WTC11 (cell line): ENCODE measurements around the gene BTBD19. TPM values are rescaled to one million over a fixed set of nuclear protein-coding genes. Genes with fewer than 3 reads are reported as not detected.
A peak's percentile ranks its signal among the peaks of the same experiment; 100 is the strongest.

Experiments used
- ATF1 ChIP-seq: sonication (generic); formaldehyde crosslinking; IDR thresholded peaks from 2 replicates; pipeline ENCODE4 v1.8.1; 2023; ENCODE audit warnings: mild to moderate bottlenecking, moderate library complexity, missing genetic modification reagents
- ATF6 ChIP-seq: sonication (generic); formaldehyde crosslinking; IDR thresholded peaks from 2 replicates; pipeline ENCODE4 v1.8.1; 2023; ENCODE audit warnings: mild to moderate bottlenecking, missing genetic modification reagents
- CBFB ChIP-seq: sonication (generic); formaldehyde crosslinking; IDR thresholded peaks from 2 replicates; pipeline ENCODE4 v1.8.1; 2022; ENCODE audit warnings: mild to moderate bottlenecking, low read depth, missing genetic modification reagents
- E2F1 ChIP-seq: sonication (generic); formaldehyde crosslinking; IDR thresholded peaks from 2 replicates; pipeline ENCODE4 v1.8.0; 2022; ENCODE audit warnings: mild to moderate bottlenecking, missing genetic modification reagents
- ETV6 ChIP-seq: sonication (generic); formaldehyde crosslinking; IDR thresholded peaks from 2 replicates; pipeline ENCODE4 v1.8.1; 2022; ENCODE audit warnings: mild to moderate bottlenecking, missing genetic modification reagents
- FOXP1 ChIP-seq: sonication (generic); formaldehyde crosslinking; IDR thresholded peaks from 2 replicates; pipeline ENCODE4 v1.8.0; 2022; ENCODE audit warnings: missing genetic modification reagents, mild to moderate bottlenecking, moderate library complexity, borderline replicate concordance
- GABPB1 ChIP-seq: sonication (generic); formaldehyde crosslinking; IDR thresholded peaks from 2 replicates; pipeline ENCODE4 v1.8.1; 2023; ENCODE audit warnings: mild to moderate bottlenecking, missing genetic modification reagents
- HMGA2 ChIP-seq: fragments of 250-450 bp; sonication (Bioruptor Pico); IDR thresholded peaks from 2 replicates; pipeline ENCODE4 v1.4.0; 2021; ENCODE audit warnings: mild to moderate bottlenecking, moderate library complexity
- IRF2 ChIP-seq: sonication (generic); formaldehyde crosslinking; IDR thresholded peaks from 2 replicates; pipeline ENCODE4 v1.8.0; 2022; ENCODE audit warnings: low read depth, missing genetic modification reagents, borderline replicate concordance
- JAZF1 ChIP-seq: fragments of 250-450 bp; sonication (Bioruptor Pico); IDR thresholded peaks from 2 replicates; pipeline ENCODE4 v1.9.0; 2021; ENCODE audit warnings: moderate library complexity, mild to moderate bottlenecking, inconsistent platforms
- MLX ChIP-seq: sonication (generic); formaldehyde crosslinking; IDR thresholded peaks from 2 replicates; pipeline ENCODE4 v1.8.1; 2023; ENCODE audit warnings: mild to moderate bottlenecking, missing genetic modification reagents, moderate library complexity
- MXD4 ChIP-seq: fragments of 250-450 bp; sonication (Bioruptor Pico); IDR thresholded peaks from 2 replicates; pipeline ENCODE4 v1.8.0; 2021; ENCODE audit warnings: mild to moderate bottlenecking, moderate library complexity, borderline replicate concordance
- NFE2L1 ChIP-seq: sonication (generic); formaldehyde crosslinking; IDR thresholded peaks from 2 replicates; pipeline ENCODE4 v1.8.1; 2023; ENCODE audit warnings: missing genetic modification reagents
- NFYB ChIP-seq: sonication (generic); formaldehyde crosslinking; conservative IDR thresholded peaks from 2 replicates; pipeline ENCODE4 v1.8.0; 2022; ENCODE audit warnings: low read depth, missing genetic modification reagents
- RELA ChIP-seq: sonication (generic); formaldehyde crosslinking; IDR thresholded peaks from 2 replicates; pipeline ENCODE4 v1.8.1; 2022; ENCODE audit warnings: missing genetic modification reagents, mild to moderate bottlenecking, borderline replicate concordance
- SP1 ChIP-seq: sonication (generic); formaldehyde crosslinking; conservative IDR thresholded peaks from 2 replicates; pipeline ENCODE4 v1.8.1; 2022; ENCODE audit warnings: missing genetic modification reagents
- TCF7 ChIP-seq: sonication (generic); formaldehyde crosslinking; IDR thresholded peaks from 2 replicates; pipeline ENCODE4 v1.8.0; 2022; ENCODE audit warnings: mild to moderate bottlenecking, low read depth, missing genetic modification reagents, moderate library complexity
- ZNF219 ChIP-seq: sonication (generic); formaldehyde crosslinking; IDR thresholded peaks from 2 replicates; pipeline ENCODE4 v1.8.0; 2023; ENCODE audit warnings: missing genetic modification reagents, mild to moderate bottlenecking, borderline replicate concordance
- ZNF232 ChIP-seq: sonication (generic); formaldehyde crosslinking; IDR thresholded peaks from 2 replicates; pipeline ENCODE4 v1.8.0; 2022; ENCODE audit warnings: mild to moderate bottlenecking, missing genetic modification reagents
- ZNF281 ChIP-seq: sonication (generic); formaldehyde crosslinking; IDR thresholded peaks from 2 replicates; pipeline ENCODE4 v1.8.0; 2023; ENCODE audit warnings: mild to moderate bottlenecking, missing genetic modification reagents
- ZNF416 ChIP-seq: fragments of 250-450 bp; sonication (Bioruptor Pico); IDR thresholded peaks from 2 replicates; pipeline ENCODE4 v1.9.0; 2021; ENCODE audit warnings: mild to moderate bottlenecking, inconsistent platforms
- total RNA-seq: library from RNA; stranded (reverse); gene quantifications from 3 replicates; pipeline ENCODE4 v1.2.3, GENCODE V29; 2021
- TF ChIP-seq, protein P1 (sequence below): sonication (generic); formaldehyde crosslinking; IDR thresholded peaks from 2 replicates; pipeline ENCODE4 v1.8.1; 2022; ENCODE audit warnings: mild to moderate bottlenecking, moderate library complexity, missing genetic modification reagents
- TF ChIP-seq, protein P2 (sequence below): sonication (generic); formaldehyde crosslinking; IDR thresholded peaks from 2 replicates; pipeline ENCODE4 v1.8.1; 2022; ENCODE audit warnings: missing genetic modification reagents, borderline replicate concordance
- TF ChIP-seq, protein P3 (sequence below): sonication (generic); formaldehyde crosslinking; conservative IDR thresholded peaks from 2 replicates; pipeline ENCODE4 v1.8.1; 2023; ENCODE audit warnings: mild to moderate bottlenecking, low read depth, missing genetic modification reagents, moderate library complexity

Gene BTBD19
- total RNA-seq, 1 experiment from 2014 or later = 1.7 TPM

DNA sequence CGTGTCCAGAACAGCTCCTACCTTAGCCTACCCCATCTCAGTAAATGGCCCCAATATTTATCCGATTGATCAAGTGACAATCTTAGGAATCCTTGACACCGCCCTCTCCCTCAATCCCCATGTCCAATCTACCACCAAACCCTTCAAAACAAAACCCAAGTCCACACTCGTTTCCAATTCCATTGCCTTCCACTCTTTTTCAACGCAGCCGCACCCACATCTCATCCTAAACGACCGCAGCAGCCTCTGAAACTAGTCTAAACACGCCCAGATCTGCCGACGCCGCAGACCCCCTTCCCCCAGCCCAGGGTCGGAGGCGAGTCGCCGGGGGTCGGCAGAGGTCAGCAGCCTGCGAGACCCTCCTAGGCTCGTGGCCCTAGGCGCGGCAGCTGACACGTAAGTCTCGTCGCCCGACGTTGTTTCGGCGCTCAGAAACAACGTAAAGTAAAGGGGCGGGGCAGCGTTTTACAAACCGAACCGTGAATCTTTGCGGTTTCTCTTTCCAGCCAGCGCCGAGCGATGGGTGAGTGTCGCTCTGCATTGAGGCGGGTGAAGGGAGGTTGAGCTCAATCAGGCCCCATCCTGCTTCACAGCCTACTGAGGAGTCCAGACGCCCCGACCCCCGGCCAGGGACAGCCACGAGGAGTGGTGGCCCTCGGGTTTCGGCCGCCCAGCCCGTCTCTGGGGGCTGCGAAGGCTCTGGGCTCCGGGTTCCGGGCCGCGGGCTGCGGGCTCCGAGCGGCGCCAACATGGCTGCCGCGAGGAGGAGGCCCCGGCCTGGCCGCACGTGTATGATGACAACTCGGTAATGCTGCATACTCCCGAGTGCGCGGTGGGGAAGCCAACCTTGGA, 33.0 kb upstream of the BTBD19 start, which contains the start of gene RPS8 (continued):
- no peak for TF ChIP-seq ZNF416
- peak; percentile 98 for TF ChIP-seq SP1 (CRISPR knock-in tag)
- peak; percentile 82; the same call in 1 of the 2 replicates for TF ChIP-seq E2F1
- peak; percentile 67 for TF ChIP-seq NFE2L1 (CRISPR knock-in tag)
- peak; percentile 31; the same call in 1 of the 2 replicates for TF ChIP-seq ZNF281 (CRISPR knock-in tag)
- TF ChIP-seq CBFB = no peak
- TF ChIP-seq, protein P1, sequence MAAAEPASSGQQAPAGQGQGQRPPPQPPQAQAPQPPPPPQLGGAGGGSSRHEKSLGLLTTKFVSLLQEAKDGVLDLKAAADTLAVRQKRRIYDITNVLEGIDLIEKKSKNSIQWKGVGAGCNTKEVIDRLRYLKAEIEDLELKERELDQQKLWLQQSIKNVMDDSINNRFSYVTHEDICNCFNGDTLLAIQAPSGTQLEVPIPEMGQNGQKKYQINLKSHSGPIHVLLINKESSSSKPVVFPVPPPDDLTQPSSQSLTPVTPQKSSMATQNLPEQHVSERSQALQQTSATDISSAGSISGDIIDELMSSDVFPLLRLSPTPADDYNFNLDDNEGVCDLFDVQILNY (CRISPR knock-in tag) = no peak
- no peak for TF ChIP-seq ATF6
- TF ChIP-seq GABPB1 = peak; percentile 72
- no peak for TF ChIP-seq MXD4
- peak; percentile 22 for TF ChIP-seq FOXP1 (CRISPR knock-in tag)
- no peak for TF ChIP-seq HMGA2 (CRISPR knock-in tag)
- TF ChIP-seq RELA (CRISPR knock-in tag) = 0 out of 2 replicates have a peak, but pooled peaks have one; percentile 22
- no peak for TF ChIP-seq NFYB
- peak; percentile 75 for TF ChIP-seq ZNF232 (CRISPR knock-in tag)
- no peak for TF ChIP-seq JAZF1 (CRISPR knock-in tag)
- TF ChIP-seq ETV6 = peak; percentile 63
- TF ChIP-seq ZNF219 (CRISPR knock-in tag) = no peak
- no peak for TF ChIP-seq IRF2
- TF ChIP-seq, protein P2, sequence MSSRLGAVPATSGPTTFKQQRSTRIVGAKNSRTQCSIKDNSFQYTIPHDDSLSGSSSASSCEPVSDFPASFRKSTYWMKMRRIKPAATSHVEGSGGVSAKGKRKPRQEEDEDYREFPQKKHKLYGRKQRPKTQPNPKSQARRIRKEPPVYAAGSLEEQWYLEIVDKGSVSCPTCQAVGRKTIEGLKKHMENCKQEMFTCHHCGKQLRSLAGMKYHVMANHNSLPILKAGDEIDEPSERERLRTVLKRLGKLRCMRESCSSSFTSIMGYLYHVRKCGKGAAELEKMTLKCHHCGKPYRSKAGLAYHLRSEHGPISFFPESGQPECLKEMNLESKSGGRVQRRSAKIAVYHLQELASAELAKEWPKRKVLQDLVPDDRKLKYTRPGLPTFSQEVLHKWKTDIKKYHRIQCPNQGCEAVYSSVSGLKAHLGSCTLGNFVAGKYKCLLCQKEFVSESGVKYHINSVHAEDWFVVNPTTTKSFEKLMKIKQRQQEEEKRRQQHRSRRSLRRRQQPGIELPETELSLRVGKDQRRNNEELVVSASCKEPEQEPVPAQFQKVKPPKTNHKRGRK = no peak
- TF ChIP-seq, protein P3, sequence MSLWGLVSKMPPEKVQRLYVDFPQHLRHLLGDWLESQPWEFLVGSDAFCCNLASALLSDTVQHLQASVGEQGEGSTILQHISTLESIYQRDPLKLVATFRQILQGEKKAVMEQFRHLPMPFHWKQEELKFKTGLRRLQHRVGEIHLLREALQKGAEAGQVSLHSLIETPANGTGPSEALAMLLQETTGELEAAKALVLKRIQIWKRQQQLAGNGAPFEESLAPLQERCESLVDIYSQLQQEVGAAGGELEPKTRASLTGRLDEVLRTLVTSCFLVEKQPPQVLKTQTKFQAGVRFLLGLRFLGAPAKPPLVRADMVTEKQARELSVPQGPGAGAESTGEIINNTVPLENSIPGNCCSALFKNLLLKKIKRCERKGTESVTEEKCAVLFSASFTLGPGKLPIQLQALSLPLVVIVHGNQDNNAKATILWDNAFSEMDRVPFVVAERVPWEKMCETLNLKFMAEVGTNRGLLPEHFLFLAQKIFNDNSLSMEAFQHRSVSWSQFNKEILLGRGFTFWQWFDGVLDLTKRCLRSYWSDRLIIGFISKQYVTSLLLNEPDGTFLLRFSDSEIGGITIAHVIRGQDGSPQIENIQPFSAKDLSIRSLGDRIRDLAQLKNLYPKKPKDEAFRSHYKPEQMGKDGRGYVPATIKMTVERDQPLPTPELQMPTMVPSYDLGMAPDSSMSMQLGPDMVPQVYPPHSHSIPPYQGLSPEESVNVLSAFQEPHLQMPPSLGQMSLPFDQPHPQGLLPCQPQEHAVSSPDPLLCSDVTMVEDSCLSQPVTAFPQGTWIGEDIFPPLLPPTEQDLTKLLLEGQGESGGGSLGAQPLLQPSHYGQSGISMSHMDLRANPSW = no peak
- TF ChIP-seq MLX (CRISPR knock-in tag) = no peak
- TF ChIP-seq TCF7 (CRISPR knock-in tag) = no peak
- TF ChIP-seq ATF1 (CRISPR knock-in tag) = peak; percentile 50
